Breast epithelium (tissue), 3 donors: ENCODE measurements around the gene PPM1H.

Experiments
- CTCF ChIP-seq, 3 donors: fragments of 450-650 bp; IDR thresholded peaks; one replicate each; pipeline ENCODE4 v1.5.1; 2016 to 2017; ENCODE audit warnings: antibody characterized with exemption in 3 of 3, mild to moderate bottlenecking in 3 of 3, moderate library complexity in 3 of 3
- POLR2A ChIP-seq: fragments of 450-650 bp; IDR thresholded peaks from one replicate; pipeline ENCODE4 v1.6.1; 2016; ENCODE audit warnings: antibody characterized with exemption, mild to moderate bottlenecking, moderate library complexity
- POLR2AphosphoS5 ChIP-seq, 3 donors: sonication (generic); formaldehyde crosslinking; IDR thresholded peaks; one replicate each; pipeline ENCODE4 v1.6.1; 2017; ENCODE audit warnings: antibody characterized with exemption in 3 of 3

DNA sequence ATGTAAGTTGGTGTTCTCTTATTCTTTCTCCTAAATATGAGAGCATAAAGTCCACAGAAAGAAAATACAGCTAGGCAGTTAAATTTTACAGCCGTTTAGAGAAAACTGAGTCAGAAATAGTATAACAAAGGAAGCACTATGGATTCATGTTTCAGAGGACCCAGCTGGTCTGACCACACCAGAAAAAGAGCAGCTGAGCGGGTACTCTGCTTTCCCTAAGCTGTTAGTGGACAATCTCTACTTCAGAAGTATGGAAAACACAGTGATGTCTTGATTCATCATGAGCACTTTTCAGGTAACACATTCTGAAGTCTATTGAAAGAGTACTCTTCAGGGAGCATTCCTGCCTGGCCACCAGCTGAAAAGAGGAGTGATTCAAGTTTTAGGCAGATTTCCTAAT, 12.4 kb downstream of the PPM1H start:
- TF ChIP-seq CTCF (IDR thresholded peaks at IDR 0.05), result no peak
- no peak for TF ChIP-seq POLR2A
- TF ChIP-seq POLR2AphosphoS5 (IDR thresholded peaks at IDR 0.05), result no peak
